ENCODE measurements around the gene DDC. TPM values are rescaled to one million over a fixed set of nuclear protein-coding genes. Genes with fewer than 3 reads are reported as not detected.
"Not testable (repeated sequence)": the region's sequence is repeated elsewhere in the genome, so short reads cannot be mapped to it uniquely, and the experiment has no call there.

DDC gene
- total and polyA plus RNA-seq, 4 experiments from 2014 or later: not detected

DNA sequence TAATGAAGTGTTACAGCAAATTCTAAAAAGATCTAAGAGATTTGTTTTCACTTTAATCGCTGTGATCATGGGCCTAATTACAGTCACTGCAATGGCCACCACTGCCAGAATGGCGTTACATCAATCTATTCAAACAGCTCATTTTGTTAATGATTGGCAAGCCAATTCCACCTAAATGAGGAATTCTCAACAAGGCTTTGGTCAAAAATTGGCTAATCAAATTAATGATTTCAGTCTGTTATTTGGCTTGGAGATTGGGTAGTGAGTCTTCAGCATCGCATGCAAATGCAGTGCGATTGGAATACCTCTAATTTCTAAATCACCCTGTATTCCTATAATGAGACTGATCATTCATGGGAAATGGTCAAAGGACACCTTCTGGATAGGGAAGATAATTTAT is 17.1 kb upstream of the DDC start:
- H3K36me3 Mint-ChIP-seq; H3K36me3 ChIP-seq (ENCODE audit: insufficient read depth, low read length); H3K27ac Mint-ChIP-seq; H3K4me3 ChIP-seq (ENCODE audit: low read length in 2 of 2); H3K4me3 Mint-ChIP-seq; H3K4me1 ChIP-seq (ENCODE audit: insufficient read depth, low read length); intact Hi-C loops (cut with micrococcal nuclease); H3K27me3 ChIP-seq (ENCODE audit: insufficient read depth, low read length); POLR2A ChIA-PET (ENCODE audit: partially characterized antibody); H3K27ac ChIP-seq (ENCODE audit: low read depth, low read length); H3K27me3 Mint-ChIP-seq; H3K4me1 Mint-ChIP-seq; H3K9me3 ChIP-seq (ENCODE audit: control insufficient read depth in 1 of 2, low read length in 2 of 2); DNase-seq: not testable (repeated sequence)
- CTCF ChIA-PET (ENCODE audit: partially characterized antibody): interaction anchor here (1.3 kb wide), 1 partner anchor 51 kb away, joined by 3 read pairs; no protein-coding TSS in a partner anchor
- peaks cover 0 to 33% (median 29%) of the 10 kb centered on the region in 8 donors for H3K9me3 Mint-ChIP-seq

DNA sequence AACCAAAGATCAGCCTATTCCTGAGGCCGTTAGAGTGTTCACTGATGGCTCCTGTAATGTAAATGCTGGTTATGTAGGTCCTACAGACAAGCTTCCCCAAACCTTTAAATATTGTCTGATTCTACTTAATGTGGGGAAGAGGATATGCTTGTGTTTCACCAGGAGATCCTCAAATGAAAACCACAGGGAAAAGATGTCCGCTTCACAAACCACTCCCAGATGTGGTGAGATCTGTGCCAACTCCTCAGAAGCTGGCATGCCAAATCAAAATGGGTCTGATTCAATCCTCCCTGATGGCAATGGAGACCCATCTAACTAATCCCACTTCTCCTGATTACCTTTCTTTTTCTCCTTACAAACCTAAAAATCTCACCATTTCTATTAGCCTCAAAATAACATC is 15.5 kb upstream of the DDC start:
- H3K27ac ChIP-seq (ENCODE audit: low read depth, low read length); H3K4me1 Mint-ChIP-seq; POLR2A ChIA-PET (ENCODE audit: partially characterized antibody); H3K27me3 ChIP-seq (ENCODE audit: insufficient read depth, low read length); H3K4me3 ChIP-seq (ENCODE audit: low read length in 2 of 2); H3K9me3 ChIP-seq (ENCODE audit: control insufficient read depth in 1 of 2, low read length in 2 of 2); H3K27ac Mint-ChIP-seq; H3K4me1 ChIP-seq (ENCODE audit: insufficient read depth, low read length); H3K4me3 Mint-ChIP-seq; DNase-seq; H3K27me3 Mint-ChIP-seq; CTCF ChIA-PET (ENCODE audit: partially characterized antibody); intact Hi-C loops (cut with micrococcal nuclease); H3K36me3 ChIP-seq (ENCODE audit: insufficient read depth, low read length): not testable (repeated sequence)
- peaks cover 0 to 40% (median 35%) of the 10 kb centered on the region in 8 donors for H3K9me3 Mint-ChIP-seq
- H3K36me3 Mint-ChIP-seq: peaks cover 0 to 12% of the 10 kb centered on the region in 2 donors

DNA sequence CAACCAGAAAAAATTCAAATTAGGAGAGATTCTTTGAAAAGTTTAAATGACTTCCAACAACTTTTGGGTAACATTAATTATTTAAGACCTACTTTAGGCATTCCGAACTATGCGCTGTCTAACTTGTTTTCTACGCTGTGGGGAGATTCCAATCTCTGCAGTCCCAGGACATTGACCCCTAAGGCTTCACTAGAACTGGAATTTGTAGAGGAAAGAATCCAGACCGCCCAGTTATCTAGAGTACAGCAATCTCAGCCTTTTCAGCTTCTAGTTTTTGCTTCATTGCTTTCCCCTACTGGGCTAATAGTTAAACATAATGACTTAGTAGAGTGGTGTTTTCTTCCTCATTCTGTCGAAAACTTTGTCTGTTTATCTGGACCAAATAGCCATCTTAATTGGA is 14.9 kb upstream of the DDC start:
- H3K4me1 Mint-ChIP-seq: peaks cover 0 to 6% (median under 1%) of the 10 kb centered on the region in 4 donors
- Histone ChIP-seq H3K27me3 (ENCODE audit: insufficient read depth, low read length) (no peaks in the 10 kb centered on the region), H3K4me3 (ENCODE audit: low read length in 2 of 2) (no peak overlapping the region), H3K27ac (ENCODE audit: low read depth, low read length) (no peak overlapping the region), H3K4me1 (ENCODE audit: insufficient read depth, low read length) (no peaks in the 10 kb centered on the region), H3K36me3 (ENCODE audit: insufficient read depth, low read length) (no peaks in the 10 kb centered on the region), H3K9me3 (ENCODE audit: control insufficient read depth in 1 of 2, low read length in 2 of 2) (no peaks in the 10 kb centered on the region)
- H3K4me3 Mint-ChIP-seq: no peak overlapping the region
- DNase-seq: no peak
- peaks cover 5 to 8% of the 10 kb centered on the region in 2 donors for H3K27me3 Mint-ChIP-seq
- peaks cover 0 to 41% (median 37%) of the 10 kb centered on the region in 8 donors for H3K9me3 Mint-ChIP-seq
- intact Hi-C loops (cut with micrococcal nuclease): no loop called here
- no peak overlapping the region for H3K27ac Mint-ChIP-seq
- H3K36me3 Mint-ChIP-seq: peaks cover 0 to 12% of the 10 kb centered on the region in 2 donors
- ChIA-PET CTCF (ENCODE audit: partially characterized antibody) (no interaction called here), POLR2A (ENCODE audit: partially characterized antibody) (no interaction called here)

DNA sequence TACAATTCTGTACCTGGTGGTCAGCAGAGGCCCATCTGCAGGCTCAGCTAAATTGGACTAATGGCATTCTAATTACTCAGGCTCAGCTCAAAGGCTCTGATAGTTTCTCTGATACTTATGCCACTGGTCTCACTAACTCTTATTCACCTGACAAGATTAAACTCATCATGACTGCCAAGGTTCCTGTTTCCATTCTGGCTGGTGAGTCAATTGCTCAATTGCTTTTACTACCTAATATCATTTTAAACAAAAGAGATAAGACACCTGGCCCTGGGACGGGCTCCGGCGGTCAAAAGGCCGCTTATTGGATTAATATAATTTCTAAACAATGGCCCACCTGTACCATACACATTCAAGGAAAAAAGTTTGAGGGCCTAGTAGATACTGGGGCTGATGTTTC is 12.9 kb upstream of the DDC start:
- H3K27ac Mint-ChIP-seq; H3K4me1 ChIP-seq (ENCODE audit: insufficient read depth, low read length); intact Hi-C loops (cut with micrococcal nuclease); H3K36me3 ChIP-seq (ENCODE audit: insufficient read depth, low read length); H3K27me3 Mint-ChIP-seq; H3K36me3 Mint-ChIP-seq; H3K27ac ChIP-seq (ENCODE audit: low read depth, low read length); H3K4me3 Mint-ChIP-seq; H3K9me3 ChIP-seq (ENCODE audit: control insufficient read depth in 1 of 2, low read length in 2 of 2); POLR2A ChIA-PET (ENCODE audit: partially characterized antibody); DNase-seq; H3K27me3 ChIP-seq (ENCODE audit: insufficient read depth, low read length); H3K4me3 ChIP-seq (ENCODE audit: low read length in 2 of 2); H3K4me1 Mint-ChIP-seq; CTCF ChIA-PET (ENCODE audit: partially characterized antibody): not testable (repeated sequence)
- peaks cover 0 to 42% (median 28%) of the 10 kb centered on the region in 8 donors for H3K9me3 Mint-ChIP-seq

DNA sequence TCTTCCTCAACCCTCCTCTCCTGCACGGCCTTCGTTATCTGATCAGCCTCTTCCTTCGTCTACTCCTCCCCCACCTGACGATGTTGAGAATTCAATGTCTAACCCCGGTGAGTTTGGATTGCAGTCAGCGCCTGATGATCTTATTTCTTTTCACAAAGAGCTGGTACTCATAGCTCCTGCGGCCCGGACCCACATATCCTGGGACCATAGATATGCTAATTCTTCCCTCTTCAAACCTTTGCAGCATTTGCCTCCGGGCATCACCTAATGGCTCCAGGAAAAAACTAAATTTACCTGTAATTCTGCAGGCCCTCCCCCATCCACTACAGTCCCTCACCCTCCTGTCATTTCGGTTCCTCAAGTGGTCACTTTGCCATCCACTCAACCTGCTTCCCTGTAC is 12.4 kb upstream of the DDC start:
- Mint-ChIP-seq H3K27ac (no peak overlapping the region), H3K36me3 (peaks cover 0 to 8% of the 10 kb centered on the region in 2 donors), H3K9me3 (peaks cover 0 to 37% (median 25%) of the 10 kb centered on the region in 8 donors), H3K4me1 (peaks cover 0 to 6% (median under 1%) of the 10 kb centered on the region in 4 donors), H3K27me3 (peaks cover 5 to 8% of the 10 kb centered on the region in 2 donors), H3K4me3 (no peak overlapping the region)
- H3K27me3 ChIP-seq (ENCODE audit: insufficient read depth, low read length): no peaks in the 10 kb centered on the region
- POLR2A ChIA-PET (ENCODE audit: partially characterized antibody): no interaction called here
- H3K4me3 ChIP-seq (ENCODE audit: low read length in 2 of 2): no peak overlapping the region
- no peak for DNase-seq
- no peaks in the 10 kb centered on the region for H3K9me3 ChIP-seq (ENCODE audit: control insufficient read depth in 1 of 2, low read length in 2 of 2)
- H3K4me1 ChIP-seq (ENCODE audit: insufficient read depth, low read length): no peaks in the 10 kb centered on the region
- no peak overlapping the region for H3K27ac ChIP-seq (ENCODE audit: low read depth, low read length)
- intact Hi-C loops (cut with micrococcal nuclease): no loop called here
- CTCF ChIA-PET (ENCODE audit: partially characterized antibody): no interaction called here
- H3K36me3 ChIP-seq (ENCODE audit: insufficient read depth, low read length): no peaks in the 10 kb centered on the region

DNA sequence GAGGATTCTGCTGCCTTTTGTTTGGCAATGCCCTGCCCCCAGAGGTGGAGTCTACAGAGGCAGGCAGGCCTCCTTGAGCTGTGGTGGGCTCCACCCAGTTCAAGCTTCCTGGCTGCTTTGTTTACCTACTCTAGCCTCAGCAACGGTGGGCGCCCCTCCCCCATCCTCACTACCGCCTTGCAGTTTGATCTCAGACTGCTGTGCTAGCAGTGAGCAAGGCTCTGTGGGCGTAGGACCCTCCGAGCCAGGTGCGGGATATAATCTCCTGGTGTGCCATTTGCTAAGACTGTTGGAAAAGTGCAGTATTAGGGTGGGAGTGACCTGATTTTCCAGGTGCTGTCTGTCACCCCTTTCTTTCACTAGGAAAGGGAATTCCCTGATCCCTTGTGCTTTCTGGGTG is 11.2 kb upstream of the DDC start:
- CTCF ChIA-PET (ENCODE audit: partially characterized antibody); H3K4me3 Mint-ChIP-seq; H3K27me3 ChIP-seq (ENCODE audit: insufficient read depth, low read length); H3K27ac ChIP-seq (ENCODE audit: low read depth, low read length); H3K9me3 ChIP-seq (ENCODE audit: control insufficient read depth in 1 of 2, low read length in 2 of 2); POLR2A ChIA-PET (ENCODE audit: partially characterized antibody); H3K36me3 Mint-ChIP-seq; H3K27ac Mint-ChIP-seq; intact Hi-C loops (cut with micrococcal nuclease); H3K4me3 ChIP-seq (ENCODE audit: low read length in 2 of 2); H3K4me1 Mint-ChIP-seq; H3K4me1 ChIP-seq (ENCODE audit: insufficient read depth, low read length); DNase-seq; H3K27me3 Mint-ChIP-seq; H3K36me3 ChIP-seq (ENCODE audit: insufficient read depth, low read length): not testable (repeated sequence)
- H3K9me3 Mint-ChIP-seq: peaks cover 0 to 37% (median 23%) of the 10 kb centered on the region in 8 donors

DNA sequence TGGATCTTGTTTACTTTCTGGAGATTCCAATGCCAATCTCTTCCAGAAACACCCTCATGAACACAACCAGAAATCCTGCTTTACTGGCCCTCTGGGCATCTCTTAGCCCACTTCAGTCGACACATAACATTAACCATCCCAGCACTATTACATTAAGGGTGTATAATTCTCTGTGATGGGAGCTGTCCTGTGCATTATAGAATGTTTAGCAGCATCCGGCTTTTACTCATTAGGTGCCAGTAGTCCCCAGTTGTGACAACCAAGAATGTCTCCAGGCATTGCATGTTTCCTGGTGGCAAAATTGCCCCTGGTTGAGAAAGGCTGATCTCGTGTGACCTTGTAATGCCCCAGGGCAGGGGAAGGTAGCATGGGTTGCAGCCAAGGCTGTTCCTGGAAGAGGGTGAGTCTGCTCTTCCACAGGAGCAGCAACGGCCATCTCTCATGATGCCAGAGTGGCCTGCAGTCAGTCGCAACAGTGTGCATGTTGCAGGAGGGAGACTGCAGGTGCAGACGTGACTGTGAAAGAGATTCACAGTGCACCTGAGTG is 2.6 kb upstream of the DDC start:
- no peak overlapping the region for H3K4me3 ChIP-seq (ENCODE audit: low read length in 2 of 2)
- no peak for DNase-seq
- ChIA-PET CTCF (ENCODE audit: partially characterized antibody) (no interaction called here), POLR2A (ENCODE audit: partially characterized antibody) (no interaction called here)
- no peaks in the 10 kb centered on the region for H3K36me3 ChIP-seq (ENCODE audit: insufficient read depth, low read length)
- no peak overlapping the region for H3K27ac ChIP-seq (ENCODE audit: low read depth, low read length)
- no peak overlapping the region for H3K4me3 Mint-ChIP-seq
- peaks cover 0 to 21% (median 9%) of the 10 kb centered on the region in 8 donors for H3K9me3 Mint-ChIP-seq
- no peaks in the 10 kb centered on the region for H3K9me3 ChIP-seq (ENCODE audit: control insufficient read depth in 1 of 2, low read length in 2 of 2)
- intact Hi-C loops (cut with micrococcal nuclease): no loop called here
- no peaks in the 10 kb centered on the region for H3K4me1 ChIP-seq (ENCODE audit: insufficient read depth, low read length)
- peaks cover 6 to 9% of the 10 kb centered on the region in 2 donors for H3K27me3 Mint-ChIP-seq
- no peaks in the 10 kb centered on the region for H3K27me3 ChIP-seq (ENCODE audit: insufficient read depth, low read length)
- no peaks in the 10 kb centered on the region for H3K36me3 Mint-ChIP-seq
- no peaks in the 10 kb centered on the region for H3K4me1 Mint-ChIP-seq
- H3K27ac Mint-ChIP-seq: no peak overlapping the region

GRCh38 chr7:50565977-50566376 is 772 bp upstream of the DDC start:
- Mint-ChIP-seq H3K36me3 (no peaks in the 10 kb centered on the region), H3K27ac (no peak overlapping the region), H3K9me3 (peaks cover 0 to 13% (median 4%) of the 10 kb centered on the region in 8 donors), H3K4me3 (no peak overlapping the region), H3K27me3 (peaks cover 7 to 9% of the 10 kb centered on the region in 2 donors), H3K4me1 (no peaks in the 10 kb centered on the region)
- ChIA-PET CTCF (ENCODE audit: partially characterized antibody) (interaction anchor here (1.5 kb wide), 1 partner anchor 10 kb away, joined by 5 read pairs; no protein-coding TSS in a partner anchor), POLR2A (ENCODE audit: partially characterized antibody) (no interaction called here)
- Histone ChIP-seq H3K27me3 (ENCODE audit: insufficient read depth, low read length) (no peaks in the 10 kb centered on the region), H3K4me3 (ENCODE audit: low read length in 2 of 2) (no peak overlapping the region), H3K27ac (ENCODE audit: low read depth, low read length) (no peak overlapping the region), H3K36me3 (ENCODE audit: insufficient read depth, low read length) (no peaks in the 10 kb centered on the region), H3K4me1 (ENCODE audit: insufficient read depth, low read length) (no peaks in the 10 kb centered on the region), H3K9me3 (ENCODE audit: control insufficient read depth in 1 of 2, low read length in 2 of 2) (no peaks in the 10 kb centered on the region)
- DNase-seq: no peak
- intact Hi-C loops (cut with micrococcal nuclease): no loop called here

All from CD4-positive, alpha-beta memory T cell (primary cell).